GM12878 (cell line): ENCODE data around the gene ZNF280C. TPM values are rescaled to one million over a fixed set of nuclear protein-coding genes. Genes with fewer than 3 reads are reported as not detected.

ENCODE experiments used
- ATAC-seq: fragments of 200-7000 bp; cut with Tn5 transposase; 3 replicates; pipeline ENCODE4 v1.9.1; 2020; ENCODE audit warnings: mild to moderate bottlenecking, moderate library complexity
- BruUV-seq: library from RNA; stranded (reverse); fragments of 400-500 nt; replicated peaks from 2 replicates; lab custom pipeline; 2021; lab: Mats Ljungman, UMichigan
- CTCF ChIA-PET: fragments of 300-600 bp; sonication (Branson Sonifier 250); formaldehyde crosslinking; extraction: SDS; loops from one replicate; lab custom pipeline; 2021; ENCODE audit warnings: inconsistent platforms; lab: Yijun Ruan, JAX
- POLR2A ChIA-PET: fragments of 350-600 bp; formaldehyde crosslinking; extraction: SDS; loops from one replicate; lab custom pipeline; 2021; ENCODE audit warnings: inconsistent platforms; lab: Charles Lee
- RAD21 ChIA-PET: fragments of 300-600 bp; sonication (Branson Sonifier 250); formaldehyde crosslinking; loops from one replicate; lab custom pipeline; 2023; ENCODE audit warnings: antibody characterized with exemption; ENCODE audit not compliant: unreplicated experiment; lab: Charles Lee
- SMC1A ChIA-PET: fragments of 300-600 bp; sonication (Branson Sonifier 250); formaldehyde crosslinking; loops from one replicate; lab custom pipeline; 2023; ENCODE audit not compliant: unreplicated experiment, uncharacterized antibody; lab: Charles Lee
- DNase-seq: peaks from one replicate; pipeline ENCODE4 v3.0.0-alpha.2; 2011; ENCODE audit warnings: low read depth, low spot score
- FAIRE-seq: peaks from 3 replicates; lab custom pipeline; 2011; peaks lifted over from hg19 to GRCh38; lab: Jason Lieb, UNC
- H2AFZ ChIP-seq: 2 replicates; pipeline ENCODE4 v1.6.0; 2011; ENCODE audit warnings: low read depth, low read length, control low read depth; ENCODE audit not compliant: control insufficient read depth
- H3K27ac ChIP-seq: 2 replicates; pipeline ENCODE4 v1.5.1; 2011; ENCODE audit warnings: control low read depth; ENCODE audit not compliant: control insufficient read depth, insufficient read depth
- H3K27me3 ChIP-seq, 2 experiments: replicated peaks in 1 of 2; 2 replicates each; pipeline versions ENCODE4 v1.6.0 to v1.6.1; 2011; ENCODE audit warnings: low read length in 1 of 2; ENCODE audit not compliant: control insufficient read depth in 2 of 2, insufficient read depth in 2 of 2
- H3K36me3 ChIP-seq, 2 experiments: 2 replicates each; pipeline ENCODE4 v1.5.1; 2011; ENCODE audit warnings: low read length in 1 of 2; ENCODE audit not compliant: control insufficient read depth in 2 of 2, insufficient read depth in 2 of 2
- H3K4me1 ChIP-seq: 2 replicates; pipeline ENCODE4 v1.6.1; 2011; ENCODE audit warnings: mild to moderate bottlenecking, low read length, moderate library complexity, mixed read lengths; ENCODE audit not compliant: control insufficient read depth, insufficient read depth
- H3K4me2 ChIP-seq: 2 replicates; pipeline ENCODE4 v1.6.0; 2011; ENCODE audit warnings: control low read depth; ENCODE audit not compliant: control insufficient read depth, insufficient read depth
- H3K4me3 ChIP-seq: fragments of 200-600 bp; sonication (generic); 2 replicates; pipeline ENCODE4 v1.5.1; 2016
- H3K79me2 ChIP-seq: 2 replicates; pipeline ENCODE4 v1.6.0; 2011; ENCODE audit warnings: low read length; ENCODE audit not compliant: control insufficient read depth, insufficient read depth
- H3K9ac ChIP-seq: 2 replicates; pipeline ENCODE4 v1.8.0; 2011; ENCODE audit warnings: low read length, control low read depth, mixed read lengths; ENCODE audit not compliant: control insufficient read depth, insufficient read depth
- H3K9me3 ChIP-seq: replicated peaks from 3 replicates; pipeline ENCODE4 v1.5.1; 2011; ENCODE audit warnings: mild to moderate bottlenecking, low read length; ENCODE audit not compliant: control insufficient read depth, insufficient read depth
- H4K20me1 ChIP-seq: 2 replicates; pipeline ENCODE4 v1.6.0; 2011; ENCODE audit not compliant: control insufficient read depth, insufficient read depth
- BCLAF1 ChIP-seq: fragments of 450-650 bp; IDR thresholded peaks from 2 replicates; pipeline ENCODE4 v1.6.1; 2017; ENCODE audit warnings: antibody characterized with exemption, mild to moderate bottlenecking, moderate library complexity
- E4F1 ChIP-seq: fragments of 450-650 bp; IDR thresholded peaks from 2 replicates; pipeline ENCODE4 v1.6.1; 2018; ENCODE audit warnings: borderline replicate concordance, mild to moderate bottlenecking; ENCODE audit not compliant: partially characterized antibody
- EED ChIP-seq: sonication (generic); IDR thresholded peaks from 2 replicates; pipeline ENCODE4 v1.6.1; 2016; ENCODE audit warnings: antibody characterized with exemption, low read depth
- KDM1A ChIP-seq: fragments of 200-600 bp; sonication (generic); IDR thresholded peaks from 2 replicates; pipeline ENCODE4 v1.6.1; 2016; ENCODE audit warnings: borderline replicate concordance
- NR2F1 ChIP-seq: fragments of 450-650 bp; conservative IDR thresholded peaks from 2 replicates; pipeline ENCODE4 v1.6.1; 2017; ENCODE audit warnings: mild to moderate bottlenecking
- SREBF1 ChIP-seq: IDR thresholded peaks from 2 replicates; pipeline ENCODE4 v1.6.1; 2012; ENCODE audit warnings: mild to moderate bottlenecking, low read length
- TAF1 ChIP-seq: IDR thresholded peaks from 2 replicates; pipeline ENCODE4 v1.6.1; 2011; ENCODE audit warnings: mild to moderate bottlenecking, low read depth, low read length, borderline replicate concordance
- TCF7 ChIP-seq: IDR thresholded peaks from 2 replicates; pipeline ENCODE4 v1.6.1; 2014; ENCODE audit warnings: antibody characterized with exemption, borderline replicate concordance
- ZNF592 ChIP-seq: fragments of 450-650 bp; IDR thresholded peaks from 2 replicates; pipeline ENCODE4 v1.6.1; 2017; ENCODE audit warnings: mild to moderate bottlenecking, moderate library complexity
- WGBS: methylation state at CpG from one replicate; pipeline ENCODE4 v1.1.6; 2016; ENCODE audit warnings: low lambda C conversion rate; ENCODE audit not compliant: insufficient replicate concordance, insufficient coverage; ENCODE audit errors: missing lambda C conversion rate; 5-methylcytosine and 5-hydroxymethylcytosine counted together
- in situ Hi-C: fragments of 300-500 bp; cut with MboI; formaldehyde crosslinking; loops from 9 replicates; pipeline ENCODE4 v1.14.3; 2018; ENCODE audit warnings: mixed read lengths
- intact Hi-C: fragments of 100-400 bp; cut with micrococcal nuclease; formaldehyde crosslinking; loops from one replicate; pipeline ENCODE4 v1.14.2; 2022; ENCODE audit not compliant: unreplicated experiment
- polyA plus RNA-seq, 11 experiments: library from polyadenylated mRNA; depleted of rRNA in 4 of 11; unstranded in 6 of 11; stranded (reverse) in 5 of 11; fragments of >200 nt; fragmentation: Nextera tagmentation in 4 of 11; fragmentation: Illumina TruSeq in 1 of 11; extraction: Ambion mirVana in 4 of 11; extraction: Trizol in 1 of 11; gene quantifications; 1 replicate in 1 of 11; 2 replicates in 10 of 11; pipeline versions ENCODE4 v1.2.1 to v1.2.3, GENCODE V29; 2011 to 2016; ENCODE audit warnings: inconsistent platforms in 2 of 11, missing spikeins in 2 of 11, low read depth in 1 of 11
- total RNA-seq, 4 experiments: library from RNA; depleted of rRNA in 3 of 4; stranded (reverse); fragments of >200 nt in 3 of 4; fragmentation: Illumina TruSeq in 1 of 4; extraction: Trizol in 1 of 4; gene quantifications; 2 replicates each; pipeline versions ENCODE4 v1.2.1 to v1.2.3, GENCODE V29; 2013 to 2021

ZNF280C gene
- total and polyA plus RNA-seq, 10 of the 15 experiments (the other 5 are each of a cell fraction or from before 2014, with no cell fraction given): 0.82 to 8.8 (median 5.7) TPM

GRCh38 chrX:130190801-130191200 is 77.9 kb downstream of the ZNF280C start:
- H3K36me3 ChIP-seq: no peaks in the 10 kb centered on the region
- 60% methylated on average over 4 of the region's 4 CpGs for WGBS
- ChIA-PET RAD21 (interaction anchor here (1.2 to 7.6 kb wide), 4 partner anchors 83 to 130 kb away, joined by 3 to 53 read pairs (median 8); no protein-coding TSS in a partner anchor), CTCF (interaction anchor here (0.8 to 8.7 kb wide), 7 partner anchors 21 to 265 kb away, joined by 3 to 132 read pairs (median 6); no protein-coding TSS in a partner anchor), POLR2A (no interaction called here), SMC1A (interaction anchor here (0.8 to 9.3 kb wide), 4 partner anchors 47 to 130 kb away, joined by 3 to 69 read pairs (median 8); no protein-coding TSS in a partner anchor)
- no peak overlapping the region for H3K4me3 ChIP-seq
- H3K4me2 ChIP-seq: no peak overlapping the region
- no peak for DNase-seq
- no peak for ATAC-seq
- no TSS peak for BruUV-seq
- no peak overlapping the region for H2AFZ ChIP-seq
- in situ Hi-C loops (loop anchor here (25.0 kb wide), 1 partner anchor 578 kb away; no protein-coding TSS in a partner anchor), intact Hi-C loops (loop anchor here (5.0 kb wide), 2 partner anchors 48 to 264 kb away; no protein-coding TSS in a partner anchor)
- no peaks in the 10 kb centered on the region for H4K20me1 ChIP-seq
- no peaks in the 10 kb centered on the region for H3K79me2 ChIP-seq
- no peak for TF ChIP-seq KDM1A
- no peak for TF ChIP-seq NR2F1
- no peak for TF ChIP-seq ZNF592
- no peak for TF ChIP-seq TCF7
- no peak for TF ChIP-seq EED
- TF ChIP-seq SREBF1: no peak
- TF ChIP-seq E4F1: no peak
- TF ChIP-seq BCLAF1: no peak
- no peak for TF ChIP-seq TAF1
- H3K9me3 ChIP-seq: no peaks in the 10 kb centered on the region
- no peaks in the 10 kb centered on the region for H3K27me3 ChIP-seq
- no peak overlapping the region for H3K9ac ChIP-seq
- FAIRE-seq: no peak
- no peak overlapping the region for H3K27ac ChIP-seq
- peaks cover 4% of the 10 kb centered on the region; the same call in 1 of the 2 replicates for H3K4me1 ChIP-seq
